T-helper 22 cell (primary cell): ENCODE results near the gene PHRF1.
"Not testable (repeated sequence)": the region's sequence is repeated elsewhere in the genome, so short reads cannot be mapped to it uniquely, and the experiment has no call there.

Source experiments
- DNase-seq: peaks from one replicate; pipeline ENCODE4 v3.0.0-alpha.2; 2020; ENCODE audit warnings: low read depth

The PHRF1 gene

DNA sequence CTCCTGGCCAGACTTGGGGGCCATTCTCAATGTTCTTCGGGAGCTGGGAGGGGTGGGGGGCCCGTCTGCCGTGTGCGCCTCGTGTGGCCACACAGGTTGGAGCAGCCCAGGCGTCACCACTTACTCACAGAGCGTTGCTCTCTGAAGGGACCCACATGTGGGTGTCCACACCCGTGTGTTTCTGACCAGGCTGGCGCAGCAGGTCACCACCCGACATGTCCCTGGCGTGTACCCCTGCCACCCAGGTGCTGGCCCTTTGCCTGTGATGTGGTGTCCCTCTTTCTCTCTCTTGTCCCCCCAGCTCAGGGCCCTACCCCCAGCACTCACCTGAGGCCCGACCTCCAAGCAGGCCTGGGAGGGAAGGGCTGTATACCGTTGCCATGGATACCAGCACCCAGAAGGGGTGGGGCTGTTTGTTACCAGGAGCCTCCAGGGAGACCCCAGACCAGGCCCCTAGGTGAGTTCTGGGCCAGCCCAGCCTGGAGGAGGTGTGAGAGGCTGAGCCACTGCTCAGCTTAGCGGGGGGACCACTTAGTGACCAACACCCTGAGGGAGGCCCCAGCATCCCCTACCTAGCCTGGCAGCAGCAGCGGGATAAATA, 17.1 kb upstream of the PHRF1 start:
- DNase-seq, result no peak

DNA sequence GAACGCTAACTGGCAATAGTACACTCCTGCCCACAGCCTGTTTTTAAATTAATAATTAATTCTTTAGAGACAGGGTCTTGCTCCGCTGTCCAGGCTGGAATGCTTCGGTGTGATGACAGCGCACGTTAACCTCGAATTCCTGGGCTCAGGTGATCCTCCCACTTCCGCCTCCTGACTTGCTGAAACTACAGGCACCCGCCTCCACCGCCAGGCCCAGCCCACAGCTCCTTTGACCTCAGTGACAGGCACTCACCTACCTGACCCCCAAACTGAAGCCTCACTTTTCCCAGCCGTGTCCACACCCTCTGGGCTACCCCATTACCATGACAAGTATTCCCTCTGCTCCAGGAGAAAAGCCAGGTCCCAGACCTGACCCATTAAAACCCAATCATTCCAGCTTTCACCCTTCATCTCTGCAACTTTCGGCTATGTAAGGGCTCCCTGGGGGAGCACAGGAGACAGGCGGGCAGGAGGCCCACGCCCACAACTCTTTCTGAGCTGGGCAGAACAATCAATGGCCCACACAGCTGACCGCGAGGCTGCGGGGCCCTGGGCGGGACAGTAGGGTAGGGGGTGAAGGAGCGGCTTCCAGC, 16.5 kb upstream of the PHRF1 start:
- DNase-seq, result no peak

DNA sequence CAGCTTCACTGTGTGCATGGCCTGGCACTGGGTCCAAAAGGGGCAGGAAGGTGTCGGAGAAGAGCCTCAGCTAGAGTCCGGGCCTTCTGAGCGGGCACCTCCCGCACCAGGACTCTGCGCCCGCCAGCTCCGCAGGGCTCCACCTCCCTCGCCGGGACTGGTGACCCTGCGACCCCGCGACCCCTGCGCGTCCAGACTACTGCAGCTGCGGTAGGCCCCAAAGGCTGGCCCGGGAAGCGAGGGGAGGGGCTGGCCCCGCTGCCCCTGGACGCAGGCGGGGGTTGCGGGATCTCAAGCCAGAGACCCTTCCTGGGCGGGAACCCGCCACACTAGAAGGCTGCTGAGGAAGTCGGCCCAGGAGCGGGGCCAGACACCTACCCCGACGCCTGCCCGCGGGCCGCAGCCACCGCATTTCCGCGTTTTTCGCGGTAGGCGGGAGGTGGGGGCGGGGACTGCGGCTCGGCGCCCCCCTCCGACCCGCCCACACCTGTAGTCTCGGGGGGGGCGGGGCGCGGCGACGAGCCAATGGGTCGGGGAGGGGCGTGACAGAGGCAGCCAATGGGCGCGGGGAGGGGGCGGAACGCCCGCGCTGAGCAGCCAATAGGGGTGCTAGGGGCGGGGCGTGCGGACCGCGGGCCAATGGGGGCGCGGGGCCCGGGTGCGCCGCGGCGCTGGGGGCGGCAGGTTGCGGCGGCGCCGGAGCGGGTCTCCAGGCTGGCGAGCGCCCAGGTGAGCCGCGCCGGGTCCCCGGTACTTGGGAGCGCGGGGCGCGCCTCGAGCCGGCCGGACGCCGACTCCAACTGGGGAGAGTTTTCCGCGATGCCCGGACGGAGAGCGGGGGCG, 15.7 kb upstream of the PHRF1 start, which contains the start of the genes LMNTD2 and RASSF7:
Gene LMNTD2 (minus strand): TSS at position 434 of the 843 bp plus-strand sequence. CDS start 22 bp downstream, at position 412.
Gene RASSF7 (plus strand): TSS at position 666 of the 843 bp plus-strand sequence. CDS start 799 bp downstream, outside the sequence.
- DNase-seq, result peak; percentile 90

DNA sequence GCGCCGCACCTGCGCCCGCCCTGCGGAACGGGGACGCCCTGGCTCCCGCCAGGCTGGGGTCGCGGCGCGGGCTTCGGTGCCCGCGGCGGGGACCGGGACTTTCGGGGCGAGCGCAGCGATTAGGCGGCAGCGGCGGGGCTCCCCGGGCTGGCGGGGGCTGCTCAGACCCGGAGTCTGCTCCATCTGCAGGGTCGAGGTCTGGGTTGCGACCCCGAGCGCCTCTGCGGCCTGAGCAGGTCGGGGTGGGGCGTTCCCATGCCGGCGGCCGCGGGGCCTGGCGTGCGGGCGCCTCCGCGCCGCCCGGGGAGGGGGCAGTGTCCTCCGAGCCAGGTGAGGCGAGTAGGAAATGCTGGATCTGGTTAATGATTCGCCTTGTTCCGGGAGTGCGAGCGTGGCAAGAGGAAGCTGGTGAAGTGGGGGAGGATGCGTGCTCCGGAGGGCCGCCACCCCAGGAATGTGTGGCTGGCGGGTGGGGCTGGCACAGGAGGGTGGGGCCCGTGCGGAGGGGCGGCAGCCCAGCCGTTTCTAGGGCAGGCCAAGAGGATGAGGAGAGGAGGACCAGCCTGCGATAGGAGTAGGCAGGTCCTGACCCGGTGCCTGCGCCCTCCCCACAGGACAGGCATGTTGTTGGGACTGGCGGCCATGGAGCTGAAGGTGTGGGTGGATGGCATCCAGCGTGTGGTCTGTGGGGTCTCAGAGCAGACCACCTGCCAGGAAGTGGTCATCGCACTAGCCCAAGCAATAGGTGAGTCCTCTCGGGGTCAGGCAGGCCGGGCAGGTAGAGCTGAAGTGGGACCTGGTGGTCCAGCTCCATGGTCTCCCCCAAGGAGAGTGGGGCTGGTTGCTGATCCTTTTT, 14.9 kb upstream of the PHRF1 start:
- no peak for DNase-seq

DNA sequence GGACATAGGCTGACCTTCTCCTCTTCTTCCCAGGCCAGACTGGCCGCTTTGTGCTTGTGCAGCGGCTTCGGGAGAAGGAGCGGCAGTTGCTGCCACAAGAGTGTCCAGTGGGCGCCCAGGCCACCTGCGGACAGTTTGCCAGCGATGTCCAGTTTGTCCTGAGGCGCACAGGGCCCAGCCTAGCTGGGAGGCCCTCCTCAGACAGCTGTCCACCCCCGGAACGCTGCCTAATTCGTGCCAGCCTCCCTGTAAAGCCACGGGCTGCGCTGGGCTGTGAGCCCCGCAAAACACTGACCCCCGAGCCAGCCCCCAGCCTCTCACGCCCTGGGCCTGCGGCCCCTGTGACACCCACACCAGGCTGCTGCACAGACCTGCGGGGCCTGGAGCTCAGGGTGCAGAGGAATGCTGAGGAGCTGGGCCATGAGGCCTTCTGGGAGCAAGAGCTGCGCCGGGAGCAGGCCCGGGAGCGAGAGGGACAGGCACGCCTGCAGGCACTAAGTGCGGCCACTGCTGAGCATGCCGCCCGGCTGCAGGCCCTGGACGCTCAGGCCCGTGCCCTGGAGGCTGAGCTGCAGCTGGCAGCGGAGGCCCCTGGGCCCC, 14.1 kb upstream of the PHRF1 start:
- DNase-seq, result no peak

DNA sequence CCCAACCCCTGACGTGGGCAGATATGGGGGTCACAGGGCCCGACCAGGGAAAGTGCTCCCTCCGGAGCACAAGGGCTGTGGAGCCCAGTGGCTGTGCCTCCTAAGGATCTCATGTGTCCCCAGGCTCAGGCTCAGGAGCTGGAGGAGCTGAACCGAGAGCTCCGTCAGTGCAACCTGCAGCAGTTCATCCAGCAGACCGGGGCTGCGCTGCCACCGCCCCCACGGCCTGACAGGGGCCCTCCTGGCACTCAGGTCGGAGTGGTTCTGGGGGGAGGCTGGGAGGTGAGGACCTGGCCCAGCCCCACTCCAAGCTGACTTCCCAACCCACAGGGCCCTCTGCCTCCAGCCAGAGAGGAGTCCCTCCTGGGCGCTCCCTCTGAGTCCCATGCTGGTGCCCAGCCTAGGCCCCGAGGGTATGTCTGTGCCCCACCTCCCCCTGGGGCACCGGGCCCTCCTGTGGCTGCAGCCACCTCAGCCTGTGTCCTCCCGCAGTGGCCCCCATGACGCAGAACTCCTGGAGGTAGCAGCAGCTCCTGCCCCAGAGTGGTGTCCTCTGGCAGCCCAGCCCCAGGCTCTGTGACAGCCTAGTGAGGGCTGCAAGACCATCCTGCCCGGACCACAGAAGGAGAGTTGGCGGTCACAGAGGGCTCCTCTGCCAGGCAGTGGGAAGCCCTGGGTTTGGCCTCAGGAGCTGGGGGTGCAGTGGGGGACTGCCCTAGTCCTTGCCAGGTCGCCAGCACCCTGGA, 13.0 kb upstream of the PHRF1 start:
- DNase-seq, result no peak

DNA sequence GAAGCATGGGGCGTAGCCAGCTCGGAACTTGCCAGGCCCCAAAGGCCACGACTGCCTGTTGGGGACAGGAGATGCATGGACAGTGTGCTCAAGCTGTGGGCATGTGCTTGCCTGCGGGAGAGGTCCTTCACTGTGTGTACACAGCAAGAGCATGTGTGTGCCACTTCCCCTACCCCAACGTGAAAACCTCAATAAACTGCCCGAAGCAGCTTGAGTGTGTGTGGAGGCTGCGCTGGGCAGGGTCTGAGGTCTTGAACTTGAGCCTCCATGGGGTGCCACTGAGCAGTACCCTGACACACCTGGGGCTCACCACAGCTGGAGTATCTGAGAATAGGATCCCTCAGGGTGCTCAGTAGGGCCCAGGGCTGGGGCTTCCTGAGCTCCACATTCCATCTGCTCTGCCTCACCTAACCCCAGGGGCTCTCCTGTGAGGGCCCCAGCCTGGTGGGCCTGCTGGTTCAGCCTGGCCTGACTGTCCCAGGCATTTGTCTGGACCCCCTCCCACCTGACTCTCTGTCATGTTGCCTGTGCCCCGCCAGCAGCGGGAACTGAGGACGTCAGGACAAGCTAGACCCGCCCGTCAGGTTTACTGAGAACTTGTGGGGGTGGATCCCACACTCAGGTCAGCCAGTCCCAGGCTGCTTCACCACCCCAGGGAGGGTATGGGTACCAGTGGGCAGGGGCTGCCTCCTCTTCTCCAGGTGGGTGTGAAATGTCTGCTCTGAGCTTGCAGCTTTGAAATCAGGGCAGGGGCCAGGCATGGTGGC, 12.3 kb upstream of the PHRF1 start:
- DNase-seq, result no peak

DNA sequence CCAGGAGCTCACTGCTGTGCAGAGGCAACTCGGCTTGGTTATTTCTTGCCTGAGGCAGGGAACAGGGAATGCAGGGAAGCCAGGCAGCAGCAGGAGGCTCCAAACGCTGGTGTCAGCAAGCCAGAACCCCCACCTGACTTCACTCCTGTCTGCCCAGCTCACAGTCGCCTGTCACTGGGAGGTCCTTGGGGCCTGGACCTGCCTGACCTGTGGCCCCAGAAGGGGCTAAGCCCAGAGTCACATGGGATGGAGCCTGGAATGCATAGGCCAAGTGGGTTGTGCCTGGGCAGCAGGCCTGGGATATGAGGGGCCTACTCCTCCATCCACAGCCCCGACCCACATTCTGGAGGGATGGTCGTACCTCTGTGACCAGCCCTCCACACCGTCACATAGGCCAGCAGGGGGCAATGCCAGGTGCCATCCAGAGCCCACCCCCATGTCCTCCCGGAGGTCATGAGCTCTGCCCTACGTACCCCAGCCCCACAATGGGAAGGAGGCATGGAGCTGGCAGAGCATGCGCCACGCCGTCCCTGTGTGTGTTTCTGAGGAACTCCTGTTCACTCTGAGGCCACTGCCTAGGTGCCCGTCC, 10.3 kb upstream of the PHRF1 start:
- no peak for DNase-seq

DNA sequence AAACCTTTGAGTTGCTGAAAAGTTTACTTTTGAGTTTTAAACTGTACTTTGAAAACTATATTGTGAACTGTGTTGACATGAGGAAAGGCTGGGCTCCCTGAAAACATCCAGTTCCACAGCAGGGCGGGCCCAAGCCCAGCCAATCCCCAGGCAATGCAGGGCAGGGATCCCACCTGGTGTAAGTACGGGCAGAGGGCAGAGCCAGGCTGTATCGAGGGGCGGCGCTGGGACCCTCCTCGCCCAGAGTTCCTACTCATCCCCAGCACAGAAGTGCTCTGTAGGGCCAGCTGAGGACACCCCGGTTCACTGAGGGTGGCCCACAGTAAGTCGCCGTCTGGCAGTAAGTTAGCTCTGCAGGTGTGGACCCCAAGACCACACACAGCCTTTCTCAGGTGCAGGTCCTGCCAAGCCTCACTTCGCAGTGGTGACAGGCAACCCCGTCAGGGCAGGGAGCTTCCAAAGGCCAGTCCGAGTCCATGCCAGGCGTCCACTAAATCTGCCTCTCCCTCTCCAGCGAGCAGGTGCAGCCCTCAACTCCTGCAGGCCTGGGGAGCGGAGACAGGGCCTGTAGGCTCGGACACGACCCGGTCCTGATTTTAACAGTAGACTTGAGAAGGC, 9.2 kb upstream of the PHRF1 start:
- no peak for DNase-seq

DNA sequence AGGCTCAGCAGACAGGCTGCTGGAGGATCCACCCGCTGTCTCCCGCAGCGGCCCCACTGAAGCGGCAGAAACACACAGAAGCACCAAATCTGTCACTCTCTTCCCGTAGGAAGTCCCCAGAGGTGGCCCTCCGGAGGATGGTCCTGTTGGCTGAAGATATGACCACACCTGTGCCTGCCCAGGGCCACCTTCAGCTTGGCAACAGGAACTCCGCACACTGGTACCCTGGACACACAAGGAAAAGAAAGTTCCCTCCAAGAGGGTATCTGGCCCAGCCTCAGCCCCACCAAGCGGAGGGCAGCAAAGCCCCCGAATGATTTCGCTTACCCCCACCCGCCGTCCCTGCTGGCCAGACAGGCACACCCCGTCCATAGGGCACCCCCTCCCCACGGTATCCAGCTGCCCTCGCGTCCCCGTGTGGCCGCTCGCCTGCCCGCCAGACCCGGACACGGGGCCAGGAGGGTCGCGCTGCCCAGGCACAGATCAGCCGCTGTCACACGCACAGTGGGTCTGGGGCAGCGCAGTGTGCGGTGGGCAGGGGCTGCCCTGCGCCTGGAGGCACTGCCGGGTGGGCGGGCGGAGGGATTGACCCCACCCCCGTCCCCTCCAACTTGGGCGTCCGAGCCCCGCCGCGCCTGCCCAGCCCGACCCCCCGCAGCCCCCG, 8.5 kb upstream of the PHRF1 start:
- DNase-seq, result peak; percentile 30

DNA sequence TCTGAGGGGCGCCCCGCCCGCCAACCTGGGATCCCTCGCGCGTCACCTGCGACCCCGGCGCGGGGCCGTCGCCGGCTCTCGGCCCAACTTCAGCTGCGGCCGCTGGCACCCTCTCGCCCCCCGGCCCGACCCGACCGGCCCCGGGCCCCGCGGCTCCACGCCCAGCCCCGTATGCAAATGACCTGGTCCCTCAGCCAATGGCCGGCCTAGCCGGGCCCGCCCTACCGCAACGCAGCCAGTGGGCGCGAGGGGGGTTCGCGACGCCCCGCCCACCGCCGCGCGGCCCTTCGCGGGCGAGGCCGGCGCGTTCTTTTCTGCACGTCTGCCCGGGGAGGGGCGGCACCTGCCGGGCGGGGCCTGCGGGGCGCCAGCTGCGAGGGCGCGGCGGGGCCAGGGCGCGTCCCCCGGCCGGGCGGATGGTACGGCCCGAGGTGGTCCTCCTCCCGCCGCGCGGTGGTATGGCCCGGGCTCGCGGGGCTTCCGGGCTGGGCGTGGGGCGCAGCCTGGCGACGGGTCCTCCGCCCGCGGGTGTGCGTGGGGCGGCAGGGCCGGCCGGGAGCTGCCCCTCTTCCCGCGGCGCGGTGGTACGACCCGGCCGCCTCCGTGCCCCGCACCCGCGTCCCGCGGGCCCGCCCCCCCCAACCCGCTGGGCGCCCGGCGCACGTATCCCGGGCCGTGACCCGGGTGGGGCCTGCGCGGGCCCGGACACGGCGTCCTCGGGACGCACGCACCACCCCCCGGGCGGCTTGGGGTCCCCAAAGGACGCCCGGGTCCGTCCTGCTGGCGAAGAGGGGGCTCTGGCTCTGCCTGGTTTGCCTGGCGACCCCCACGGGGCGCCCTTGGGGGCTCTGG, 7.7 kb upstream of the PHRF1 start:
- DNase-seq, result peak; percentile 91

DNA sequence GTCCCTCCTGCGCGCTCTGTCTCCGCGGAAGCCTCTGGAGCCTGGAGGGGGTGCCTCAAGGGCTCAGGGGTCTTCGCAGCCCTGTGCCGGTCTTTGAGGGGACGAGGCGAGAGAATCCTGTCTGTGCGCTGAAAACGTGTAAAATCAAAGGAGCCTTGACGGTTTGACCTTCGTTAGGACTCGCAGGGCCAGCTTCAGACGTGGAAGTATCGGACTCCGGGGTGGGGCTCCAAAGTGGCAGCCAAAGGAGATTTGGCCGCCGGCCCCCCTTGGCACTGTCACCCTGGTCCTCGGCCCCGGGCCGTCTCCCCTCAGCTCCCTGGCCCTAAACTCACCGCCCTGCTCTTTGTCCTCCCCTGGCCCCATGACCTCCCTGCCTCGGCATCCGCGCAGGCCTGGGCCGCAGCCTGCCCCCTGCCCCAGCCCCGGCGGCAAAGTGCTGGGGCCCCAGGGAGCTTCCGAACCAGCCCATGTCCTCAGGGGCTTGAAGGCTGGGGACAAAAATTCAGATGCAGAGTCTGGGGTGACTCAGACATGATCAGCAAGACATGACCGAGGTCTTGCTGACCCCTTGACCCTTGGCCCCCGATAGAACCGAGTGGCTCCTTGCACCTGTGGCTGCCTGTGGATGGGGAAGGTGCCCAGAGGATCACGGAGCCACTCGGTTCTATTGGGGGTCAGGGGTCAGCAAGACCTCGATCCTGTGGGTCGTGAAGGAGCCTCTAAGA, 6.9 kb upstream of the PHRF1 start:
- no peak for DNase-seq

DNA sequence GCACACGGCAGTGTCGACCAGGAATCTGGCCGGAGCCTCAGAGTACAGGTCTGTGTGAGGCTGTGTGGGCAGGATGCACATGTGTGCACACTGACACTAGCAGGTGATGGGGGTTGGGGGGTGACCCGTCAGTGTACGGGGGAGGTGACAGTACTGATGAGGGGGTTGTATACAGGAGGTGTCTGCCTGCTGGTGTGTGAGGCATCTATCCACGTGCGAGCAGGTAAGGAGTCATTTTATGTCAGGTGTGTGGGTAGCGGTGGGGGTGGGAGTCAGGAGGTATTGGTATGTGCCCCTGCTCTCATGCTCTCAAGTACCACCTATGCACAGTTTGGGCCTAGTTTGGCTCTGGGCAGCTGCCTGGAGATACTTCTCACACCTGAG, 4.5 kb upstream of the PHRF1 start:
- DNase-seq, result no peak

DNA sequence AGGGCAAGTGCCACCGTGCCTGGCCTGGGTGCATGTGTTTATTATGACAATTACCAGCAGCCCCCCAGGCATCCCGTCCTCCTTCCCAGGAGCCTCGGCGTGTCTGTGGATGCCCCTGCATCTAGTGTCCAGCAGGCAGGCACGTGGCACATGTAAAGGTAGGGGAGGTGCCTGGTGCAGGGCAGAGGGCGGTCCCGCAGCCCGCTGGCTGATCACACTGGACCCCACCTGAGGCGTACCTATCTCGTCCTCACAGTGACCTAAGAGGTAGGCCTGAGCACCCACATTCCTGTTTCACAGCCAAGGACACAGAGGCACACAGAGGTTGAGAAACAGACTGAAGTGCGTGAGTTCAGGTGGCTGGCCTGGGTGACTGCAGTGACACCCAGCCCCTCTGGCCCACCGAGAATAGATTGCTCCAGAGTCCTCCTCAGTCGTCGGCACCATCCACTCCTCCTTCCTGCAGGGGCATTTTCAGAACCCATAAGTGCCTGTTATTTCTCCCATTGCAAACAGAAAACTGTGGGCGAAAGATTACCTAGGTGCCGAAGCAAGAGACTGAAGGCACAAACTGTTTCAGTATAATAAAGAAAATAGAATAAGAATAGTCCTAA, 3.0 kb upstream of the PHRF1 start:
- no peak for DNase-seq

DNA sequence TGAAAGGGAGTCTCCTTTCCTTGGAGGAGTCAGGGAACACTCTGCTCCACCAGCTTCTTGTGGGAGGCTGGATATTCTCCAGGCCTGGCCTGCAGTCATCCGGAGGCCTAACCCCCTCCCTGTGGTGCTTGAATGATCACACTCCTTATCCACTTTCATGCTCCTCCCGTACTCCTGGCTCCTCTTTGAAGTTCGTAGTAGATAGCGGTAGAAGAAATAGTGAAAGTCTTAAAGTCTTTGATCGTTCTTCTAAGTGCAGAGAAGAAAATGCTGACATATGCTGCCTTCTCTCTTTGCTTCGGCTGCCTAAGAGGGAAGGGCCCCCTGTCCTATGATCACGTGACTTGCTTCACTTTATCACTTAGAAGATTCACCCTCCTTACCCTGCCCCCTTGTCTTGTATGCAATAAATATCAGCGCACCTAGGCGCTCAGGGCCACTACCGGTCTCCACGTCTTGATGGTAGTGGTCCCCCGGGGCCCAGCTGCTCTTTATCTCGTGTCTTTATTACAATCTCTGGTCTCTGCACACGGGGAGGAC, 2.2 kb upstream of the PHRF1 start:
- not testable (repeated sequence) for DNase-seq

DNA sequence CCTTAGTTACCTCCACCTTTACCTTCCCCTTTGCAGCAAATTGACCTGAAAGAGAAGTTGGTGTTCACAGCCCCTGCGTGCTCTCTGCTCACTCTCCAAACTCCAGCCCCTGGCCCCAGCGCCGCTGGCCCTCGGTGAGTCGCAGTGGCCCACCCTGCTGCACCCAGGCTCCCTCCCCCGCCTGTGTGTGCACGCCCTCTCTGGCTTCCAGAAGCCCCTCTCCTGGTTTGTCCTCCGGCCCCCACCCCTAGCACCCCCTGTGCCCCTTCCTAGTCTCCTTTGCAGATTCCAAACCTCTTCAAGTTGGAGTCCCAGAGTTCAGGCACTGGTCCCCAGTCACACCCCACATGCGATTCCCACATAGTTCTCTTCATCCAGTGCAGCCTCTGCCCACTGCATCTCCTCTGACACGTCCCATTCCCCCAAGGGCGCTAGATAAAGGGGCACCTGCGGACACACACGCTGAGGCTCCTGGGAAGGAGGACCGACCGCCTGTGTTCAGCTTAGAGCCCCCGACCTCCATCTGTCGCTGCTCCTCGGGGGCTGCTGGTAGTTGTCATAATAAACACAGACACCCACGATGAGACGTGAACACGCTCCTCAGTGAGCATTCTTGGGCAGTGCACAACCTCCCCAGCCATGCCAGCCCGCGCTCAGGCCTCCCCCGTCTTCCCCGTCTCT, 1.5 kb upstream of the PHRF1 start:
- DNase-seq, result no peak
